Gastroesophageal sphincter (tissue), 4 donors: ENCODE results near the gene BDKRB2. TPM values are rescaled to one million over a fixed set of nuclear protein-coding genes. Genes with fewer than 3 reads are reported as not detected.

ENCODE experiments used
- ATAC-seq: fragments of 150-250 bp; one replicate; pipeline ENCODE4 v1.9.1; 2016; ENCODE audit warnings: mild to moderate bottlenecking, moderate library complexity
- H3K27ac ChIP-seq, 4 donors: fragments of 200-600 bp; sonication (generic) in 3 of 4; 1 replicate in 3 of 4; 2 replicates in 1 of 4; pipeline ENCODE4 v1.5.1; 2016 to 2019
- H3K27me3 ChIP-seq: fragments of 200-600 bp; sonication (generic); one replicate; pipeline ENCODE4 v1.5.1; 2019
- H3K36me3 ChIP-seq, 2 donors: fragments of 200-600 bp; sonication (generic); one replicate each; pipeline ENCODE4 v1.5.1; 2019; ENCODE audit warnings: control low read depth in 1 of 2
- H3K4me1 ChIP-seq, 3 donors: fragments of 200-600 bp; sonication (generic); 1 replicate in 2 of 3; 2 replicates in 1 of 3; pipeline ENCODE4 v1.5.1; 2016 to 2019; ENCODE audit warnings: control low read depth in 2 of 3
- H3K4me3 ChIP-seq, 2 donors: fragments of 200-600 bp; sonication (generic); one replicate each; pipeline ENCODE4 v1.5.1; 2019; ENCODE audit warnings: mild to moderate bottlenecking in 1 of 2, moderate library complexity in 1 of 2
- H3K9me3 ChIP-seq, 3 donors: fragments of 200-600 bp; sonication (generic); one replicate each; pipeline ENCODE4 v1.5.1; 2017 to 2019; ENCODE audit warnings: control low read depth in 2 of 3
- CTCF ChIP-seq, 4 experiments: fragments of 200-600 bp in 2 of 4; fragments of 450-650 bp in 2 of 4; sonication (generic) in 1 of 4; IDR thresholded peaks; one replicate each; pipeline ENCODE4 v1.5.1; 2017 to 2019; ENCODE audit warnings: antibody characterized with exemption in 4 of 4, mild to moderate bottlenecking in 2 of 4, moderate library complexity in 2 of 4
- EP300 ChIP-seq: sonication (generic); formaldehyde crosslinking; IDR thresholded peaks from one replicate; pipeline ENCODE4 v1.6.1; 2017; ENCODE audit warnings: antibody characterized with exemption, mild to moderate bottlenecking
- POLR2A ChIP-seq, 2 donors: fragments of 450-650 bp; IDR thresholded peaks; one replicate each; pipeline ENCODE4 v1.6.1; 2017; ENCODE audit warnings: antibody characterized with exemption in 2 of 2, mild to moderate bottlenecking in 2 of 2, moderate library complexity in 1 of 2
- POLR2AphosphoS5 ChIP-seq: sonication (generic); formaldehyde crosslinking; IDR thresholded peaks from one replicate; pipeline ENCODE4 v1.6.1; 2017; ENCODE audit warnings: antibody characterized with exemption
- WGBS, 2 donors: methylation state at CpG; one replicate each; pipeline ENCODE4 v1.1.5; 2018; ENCODE audit warnings: low coverage in 1 of 2; 5-methylcytosine and 5-hydroxymethylcytosine counted together
- total RNA-seq, 4 donors: library from RNA; depleted of rRNA; stranded (reverse); fragments of >200 nt; gene quantifications; one replicate each; pipeline ENCODE4 v1.1.0, GENCODE V29; 2016

BDKRB2 gene
- total RNA-seq, 4 donors from 2014 or later, result 3.3 to 13.6 (median 8.3) TPM

- Histone ChIP-seq H3K27ac (no peak overlapping the region), H3K27me3 (no peaks in the 10 kb centered on the region), H3K9me3 (peaks cover 0 to 14% (median 0%) of the 10 kb centered on the region in 3 donors), H3K36me3 (no peaks in the 10 kb centered on the region), H3K4me1 (peaks cover 0 to 22% (median 7%) of the 10 kb centered on the region in 3 donors), H3K4me3 (no peak overlapping the region)
- TF ChIP-seq EP300 (no peak), CTCF (IDR thresholded peaks at IDR 0.05) (no peak), POLR2AphosphoS5 (no peak), POLR2A (IDR thresholded peaks at IDR 0.05) (no peak)
- 33 to 43% methylated on average over 1 to 3 of the region's 3 CpGs for WGBS, 2 donors
- ATAC-seq, result no peak
These were observed 62.7 kb downstream of the BDKRB2 start for GRCh38 chr14:96267336-96267735.

- Histone ChIP-seq H3K4me1 (peaks cover 0 to 22% (median 7%) of the 10 kb centered on the region in 3 donors), H3K36me3 (no peaks in the 10 kb centered on the region), H3K4me3 (no peak overlapping the region), H3K9me3 (peaks cover 0 to 16% (median 0%) of the 10 kb centered on the region in 3 donors), H3K27me3 (no peaks in the 10 kb centered on the region), H3K27ac (peak overlapping the region in 1 of 4 donors; percentile 16)
- no peak for ATAC-seq
- WGBS, 2 donors, result 87 to 100% methylated on average over 2 to 3 of the region's 5 CpGs
- TF ChIP-seq EP300 (no peak), CTCF (IDR thresholded peaks at IDR 0.05) (no peak), POLR2A (IDR thresholded peaks at IDR 0.05) (no peak), POLR2AphosphoS5 (no peak)
These were observed 63.3 kb downstream of the BDKRB2 start for GRCh38 chr14:96267916-96268315.

- peaks cover 0 to 22% (median 7%) of the 10 kb centered on the region in 3 donors for H3K4me1 ChIP-seq
- WGBS, 2 donors, result 65 to 94% methylated on average over 10 to 15 of the region's 22 CpGs
- TF ChIP-seq CTCF (IDR thresholded peaks at IDR 0.05), result no peak
- no peak for TF ChIP-seq POLR2A (IDR thresholded peaks at IDR 0.05)
- no peak for TF ChIP-seq EP300
- peak; percentile 80 for TF ChIP-seq POLR2AphosphoS5
- peak; percentile 91 for ATAC-seq
- H3K27ac ChIP-seq, result peak overlapping the region in 3 of 4 donors; percentile 48 to 65 (median 63)
- H3K36me3 ChIP-seq, result no peaks in the 10 kb centered on the region
- H3K9me3 ChIP-seq, result peaks cover 0 to 16% (median 0%) of the 10 kb centered on the region in 3 donors
- H3K27me3 ChIP-seq, result no peaks in the 10 kb centered on the region
- no peak overlapping the region for H3K4me3 ChIP-seq
These were observed 64.1 kb downstream of the BDKRB2 start for GRCh38 chr14:96268431-96269358.

- no peaks in the 10 kb centered on the region for H3K36me3 ChIP-seq
- H3K27me3 ChIP-seq, result no peaks in the 10 kb centered on the region
- WGBS, 2 donors, result 68% methylated on average over 6 of the region's 10 CpGs; no CpG with 5 or more reads in 1 of the 2 donors
- peaks cover 0 to 16% (median 0%) of the 10 kb centered on the region in 3 donors for H3K9me3 ChIP-seq
- H3K27ac ChIP-seq, result peak overlapping the region in 3 of 4 donors; percentile 48 to 65 (median 63)
- ATAC-seq, result peak; percentile 14
- H3K4me3 ChIP-seq, result no peak overlapping the region
- H3K4me1 ChIP-seq, result peaks cover 0 to 22% (median 7%) of the 10 kb centered on the region in 3 donors
- TF ChIP-seq POLR2A (IDR thresholded peaks at IDR 0.05), result no peak
- TF ChIP-seq CTCF (IDR thresholded peaks at IDR 0.05), result no peak
- no peak for TF ChIP-seq EP300
- no peak for TF ChIP-seq POLR2AphosphoS5
These were observed 64.7 kb downstream of the BDKRB2 start for GRCh38 chr14:96269359-96269710.
